Esophagus (tissue), 2 donors: Measurements from ENCODE around the gene CLIP4. TPM values are rescaled to one million over a fixed set of nuclear protein-coding genes. Genes with fewer than 3 reads are reported as not detected.

Source experiments
- H3K27ac ChIP-seq, 2 donors: one replicate each; pipeline ENCODE4 v1.5.1; 2013; ENCODE audit warnings: low read depth in 2 of 2, mild to moderate bottlenecking in 2 of 2, inconsistent platforms in 1 of 2, low read length in 1 of 2, moderate library complexity in 1 of 2
- H3K27me3 ChIP-seq, 2 donors: one replicate each; pipeline ENCODE4 v1.6.1; 2013; ENCODE audit warnings: low read length in 2 of 2, control low read depth in 1 of 2, mild to moderate bottlenecking in 1 of 2; ENCODE audit not compliant: insufficient read depth in 2 of 2, control insufficient read depth in 1 of 2
- H3K36me3 ChIP-seq, 2 donors: one replicate each; pipeline ENCODE4 v1.6.1; 2013; ENCODE audit warnings: low read length in 1 of 2; ENCODE audit not compliant: control insufficient read depth in 2 of 2, insufficient read depth in 2 of 2
- H3K4me1 ChIP-seq, 2 donors: one replicate each; pipeline ENCODE4 v1.6.1; 2013; ENCODE audit warnings: low read length in 1 of 2; ENCODE audit not compliant: control insufficient read depth in 2 of 2, insufficient read depth in 2 of 2
- H3K4me3 ChIP-seq, 2 donors: one replicate each; pipeline ENCODE4 v1.5.1; 2013; ENCODE audit warnings: low read length in 2 of 2, mild to moderate bottlenecking in 2 of 2, low read depth in 1 of 2, moderate library complexity in 1 of 2
- H3K9me3 ChIP-seq, 2 donors: one replicate each; pipeline ENCODE4 v1.6.1; 2013; ENCODE audit warnings: mild to moderate bottlenecking in 2 of 2, low read depth in 1 of 2, low read length in 1 of 2, moderate library complexity in 1 of 2; ENCODE audit not compliant: control insufficient read depth in 2 of 2, insufficient read depth in 1 of 2
- WGBS, 2 donors: extraction: QIAGEN DNeasy Blood & Tissue Kit; methylation state at CpG; one replicate each; pipeline ENCODE4 v1.1.7; 2013; 5-methylcytosine and 5-hydroxymethylcytosine counted together
- polyA plus RNA-seq, 2 donors: library from polyadenylated mRNA; stranded (reverse); fragments of 200-250 nt; gene quantifications; one replicate each; pipeline ENCODE4 v1.2.3, GENCODE V29; 2013
- donor health status: healthy with polysubstance abuse.
- donor health status: Bipolar disorder and iron deficiency.

The CLIP4 gene
- polyA plus RNA-seq, 2 donors, result 12.4 to 16.8 TPM

GRCh38 chr2:29193681-29194080 lies 78.5 kb downstream of the CLIP4 start:
- Histone ChIP-seq H3K27ac (no peak overlapping the region), H3K4me3 (no peak overlapping the region), H3K9me3 (no peaks in the 10 kb centered on the region), H3K27me3 (no peaks in the 10 kb centered on the region), H3K4me1 (no peaks in the 10 kb centered on the region), H3K36me3 (peaks cover 0 to 8% of the 10 kb centered on the region in 2 donors)
- WGBS, 2 donors, result 85 to 88% methylated on average over 7 of the region's 7 CpGs

GRCh38 chr2:29195796-29196195 lies 80.6 kb downstream of the CLIP4 start:
- Histone ChIP-seq H3K9me3 (no peaks in the 10 kb centered on the region), H3K36me3 (peaks cover 0 to 5% of the 10 kb centered on the region in 2 donors), H3K4me3 (no peak overlapping the region), H3K27me3 (no peaks in the 10 kb centered on the region), H3K27ac (no peak overlapping the region), H3K4me1 (no peaks in the 10 kb centered on the region)
- WGBS, 2 donors, result 83% methylated on average over 8 of the region's 8 CpGs

DNA sequence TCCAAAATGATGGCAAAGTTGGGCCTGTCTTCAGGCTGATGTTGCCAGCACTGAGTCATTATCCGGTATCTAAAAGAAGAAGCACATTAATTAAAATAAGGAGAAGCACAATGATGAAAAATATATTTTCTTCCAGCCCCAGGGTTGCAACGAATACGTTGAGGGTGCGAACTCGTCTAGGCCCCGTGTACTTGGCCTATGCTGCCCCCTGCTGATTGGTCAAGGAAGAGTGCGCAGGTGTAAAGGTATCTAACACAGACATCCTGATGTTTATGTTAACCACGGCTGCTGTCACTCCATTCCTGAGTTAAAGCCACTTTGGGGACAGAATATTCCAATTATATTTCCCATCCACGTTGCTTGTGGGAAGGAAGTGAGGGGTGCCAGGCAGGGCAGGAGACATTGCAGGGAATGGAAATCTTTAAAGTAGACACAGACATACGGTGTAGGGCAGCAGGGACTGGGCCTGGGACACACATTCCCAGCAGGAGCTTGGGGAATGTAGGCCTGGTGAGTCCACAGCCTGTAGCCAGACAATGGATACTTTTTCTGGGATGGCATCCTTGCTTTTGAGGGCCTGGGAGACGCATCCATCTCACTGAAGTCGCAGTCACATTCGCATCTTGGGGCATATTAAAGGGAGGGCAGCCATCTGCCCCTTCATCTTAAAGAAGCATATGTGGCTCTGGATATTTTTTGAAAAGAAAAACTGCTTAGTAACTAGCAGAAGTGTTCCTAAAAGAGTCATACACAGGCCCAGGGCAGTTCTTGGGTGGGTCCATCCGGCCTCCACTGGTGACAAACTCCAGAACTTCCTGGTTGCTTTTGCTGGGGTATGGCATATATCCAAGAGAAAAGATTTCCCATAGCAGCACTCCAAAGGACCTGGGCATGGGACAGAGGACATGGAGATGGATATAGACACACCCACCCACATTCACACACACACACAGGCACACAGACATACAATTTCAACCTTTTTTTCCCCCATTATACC lies 81.9 kb downstream of the CLIP4 start:
- Histone ChIP-seq H3K36me3 (peaks cover 0 to 4% of the 10 kb centered on the region in 2 donors), H3K27me3 (no peaks in the 10 kb centered on the region), H3K9me3 (no peaks in the 10 kb centered on the region), H3K27ac (no peak overlapping the region), H3K4me1 (no peaks in the 10 kb centered on the region), H3K4me3 (no peak overlapping the region)
- 31 to 34% methylated on average over 14 of the region's 14 CpGs for WGBS, 2 donors

DNA sequence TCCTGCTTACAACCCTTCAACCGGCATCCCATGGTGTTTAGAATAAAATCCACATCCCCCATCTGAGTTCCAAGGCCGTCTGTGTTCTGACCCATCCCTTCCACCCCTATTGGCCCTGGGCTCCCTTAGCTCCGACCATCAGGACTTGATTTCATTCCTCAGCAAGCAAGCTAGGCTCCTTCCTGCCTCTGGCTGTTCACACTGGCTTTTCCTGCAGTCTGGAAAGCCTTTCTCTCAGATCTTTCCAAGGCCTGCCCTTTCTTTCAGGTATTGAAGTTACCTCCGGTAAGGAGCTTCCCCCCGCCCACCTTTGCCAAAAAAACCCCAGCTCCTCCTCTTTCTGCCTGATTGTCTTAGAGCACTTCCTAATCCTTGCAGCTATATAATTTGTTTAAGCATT lies 86.8 kb downstream of the CLIP4 start:
- H3K27ac ChIP-seq, result no peak overlapping the region
- no peaks in the 10 kb centered on the region for H3K36me3 ChIP-seq
- no peak overlapping the region for H3K4me3 ChIP-seq
- H3K27me3 ChIP-seq, result no peaks in the 10 kb centered on the region
- no peaks in the 10 kb centered on the region for H3K9me3 ChIP-seq
- H3K4me1 ChIP-seq, result no peaks in the 10 kb centered on the region
- 35 to 45% methylated on average over 5 of the region's 5 CpGs for WGBS, 2 donors

- Histone ChIP-seq H3K27ac (no peak overlapping the region), H3K27me3 (no peaks in the 10 kb centered on the region), H3K4me3 (no peak overlapping the region), H3K36me3 (no peaks in the 10 kb centered on the region), H3K4me1 (no peaks in the 10 kb centered on the region), H3K9me3 (no peaks in the 10 kb centered on the region)
- WGBS, 2 donors, result 88 to 91% methylated on average over 5 of the region's 5 CpGs
Observed at GRCh38 chr2:29202819-29203495, 87.7 kb downstream of the CLIP4 start.

DNA sequence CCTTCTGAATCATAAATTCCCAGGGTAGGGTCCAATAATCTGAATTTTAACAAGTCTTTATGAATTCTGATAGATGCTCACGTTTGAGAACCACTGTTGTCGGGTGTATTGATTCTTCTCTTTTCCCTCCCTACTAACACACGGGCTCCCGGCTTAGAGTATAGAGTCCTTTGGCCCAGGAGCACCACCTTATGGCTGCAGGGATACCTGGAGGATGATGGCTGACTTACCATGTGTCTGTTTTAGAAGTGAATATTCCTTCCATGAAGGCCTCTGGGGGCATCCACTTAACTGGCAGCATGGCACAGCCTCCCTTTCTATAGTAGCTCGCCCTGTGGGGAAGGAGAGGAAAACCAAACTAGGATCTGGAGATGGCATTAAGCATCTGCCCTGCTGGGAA lies 91.7 kb downstream of the CLIP4 start:
- Histone ChIP-seq H3K4me1 (no peaks in the 10 kb centered on the region), H3K36me3 (no peaks in the 10 kb centered on the region), H3K27me3 (no peaks in the 10 kb centered on the region), H3K4me3 (no peak overlapping the region), H3K27ac (no peak overlapping the region), H3K9me3 (no peaks in the 10 kb centered on the region)
- 78 to 83% methylated on average over 5 of the region's 5 CpGs for WGBS, 2 donors

DNA sequence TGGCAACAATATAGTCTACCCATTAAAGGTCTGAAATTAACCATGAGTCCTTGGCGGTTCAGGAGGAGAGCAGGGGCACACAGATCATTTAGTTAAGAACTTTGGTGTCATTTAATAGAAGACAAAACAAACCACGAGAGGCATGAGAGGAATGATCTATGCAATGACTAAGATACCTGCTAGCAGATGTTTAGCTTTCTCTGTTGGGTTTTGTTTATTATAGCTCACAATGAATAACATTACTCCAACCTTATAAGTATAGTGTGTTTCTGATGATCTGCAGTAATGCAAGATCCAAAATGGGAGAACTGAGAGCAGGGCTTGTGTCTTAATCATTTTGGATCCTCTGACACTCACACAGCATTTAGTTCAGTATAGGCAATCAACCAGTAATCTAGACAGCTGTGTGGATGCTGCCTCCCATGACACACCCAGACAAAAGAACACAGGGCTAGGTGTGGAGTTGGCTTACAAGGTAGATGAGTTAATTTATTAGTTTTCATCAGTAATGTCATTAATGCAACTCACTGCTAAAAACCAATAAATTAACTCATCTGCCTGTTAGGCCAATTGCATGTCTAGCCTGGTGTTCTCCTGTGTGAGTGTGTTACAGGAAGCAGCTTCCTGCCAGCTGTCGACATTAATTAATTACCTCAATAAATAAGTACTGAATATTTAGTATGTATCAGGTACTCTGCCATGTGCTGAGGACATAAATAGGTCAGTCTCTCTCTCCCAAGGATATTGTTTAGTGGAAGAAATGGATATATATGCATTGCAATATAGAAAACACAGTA lies 92.3 kb downstream of the CLIP4 start:
- Histone ChIP-seq H3K4me3 (no peak overlapping the region), H3K9me3 (no peaks in the 10 kb centered on the region), H3K27me3 (no peaks in the 10 kb centered on the region), H3K36me3 (no peaks in the 10 kb centered on the region), H3K27ac (no peak overlapping the region), H3K4me1 (no peaks in the 10 kb centered on the region)
- WGBS, 2 donors, result 75 to 82% methylated on average over 3 of the region's 3 CpGs

DNA sequence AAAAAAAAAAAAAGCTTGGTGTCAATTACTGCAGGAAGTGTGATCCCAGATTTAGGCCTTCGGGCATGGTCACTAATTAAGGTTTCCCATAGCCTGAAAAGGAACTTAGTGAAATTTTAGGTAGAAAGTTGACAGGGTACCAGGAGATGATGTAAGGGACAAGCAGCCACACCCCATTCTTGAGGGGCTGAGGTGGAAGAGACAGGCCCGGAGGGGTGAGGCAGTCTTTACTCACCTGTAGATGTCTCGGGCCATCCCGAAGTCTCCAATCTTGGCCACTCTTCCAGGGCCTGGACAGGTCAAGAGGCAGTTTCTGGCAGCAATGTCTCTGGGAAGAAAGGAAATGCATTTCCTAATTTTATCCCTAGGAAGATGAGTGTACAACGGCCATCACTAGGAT lies 94.3 kb downstream of the CLIP4 start:
- Histone ChIP-seq H3K4me3 (no peak overlapping the region), H3K27me3 (no peaks in the 10 kb centered on the region), H3K4me1 (no peaks in the 10 kb centered on the region), H3K36me3 (no peaks in the 10 kb centered on the region), H3K9me3 (no peaks in the 10 kb centered on the region), H3K27ac (no peak overlapping the region)
- 86 to 92% methylated on average over 5 of the region's 5 CpGs for WGBS, 2 donors

- 52 to 71% methylated on average over 5 of the region's 5 CpGs for WGBS, 2 donors
Observed at GRCh38 chr2:29212009-29212408, 96.8 kb downstream of the CLIP4 start.

More at GRCh38 chr2:29212009-29212408, 96.8 kb downstream of the CLIP4 start:
- no peaks in the 10 kb centered on the region for H3K4me1 ChIP-seq
- H3K27ac ChIP-seq, result no peak overlapping the region
- H3K36me3 ChIP-seq, result no peaks in the 10 kb centered on the region
- H3K27me3 ChIP-seq, result no peaks in the 10 kb centered on the region
- H3K4me3 ChIP-seq, result no peak overlapping the region
- H3K9me3 ChIP-seq, result no peaks in the 10 kb centered on the region
